Urothelium cell line (cell line): Measurements from ENCODE around the gene STON1.
A peak's percentile ranks its signal among the peaks of the same experiment; 100 is the strongest.
"Not testable (repeated sequence)": the region's sequence is repeated elsewhere in the genome, so short reads cannot be mapped to it uniquely, and the experiment has no call there.

Experiments
- DNase-seq: peaks from one replicate; pipeline ENCODE4 v3.0.0; 2011; ENCODE audit warnings: low spot score, mixed read lengths
- FAIRE-seq: peaks from 2 replicates; lab custom pipeline; 2011; peaks lifted over from hg19 to GRCh38; lab: Jason Lieb, UNC

The STON1 gene, protein sequence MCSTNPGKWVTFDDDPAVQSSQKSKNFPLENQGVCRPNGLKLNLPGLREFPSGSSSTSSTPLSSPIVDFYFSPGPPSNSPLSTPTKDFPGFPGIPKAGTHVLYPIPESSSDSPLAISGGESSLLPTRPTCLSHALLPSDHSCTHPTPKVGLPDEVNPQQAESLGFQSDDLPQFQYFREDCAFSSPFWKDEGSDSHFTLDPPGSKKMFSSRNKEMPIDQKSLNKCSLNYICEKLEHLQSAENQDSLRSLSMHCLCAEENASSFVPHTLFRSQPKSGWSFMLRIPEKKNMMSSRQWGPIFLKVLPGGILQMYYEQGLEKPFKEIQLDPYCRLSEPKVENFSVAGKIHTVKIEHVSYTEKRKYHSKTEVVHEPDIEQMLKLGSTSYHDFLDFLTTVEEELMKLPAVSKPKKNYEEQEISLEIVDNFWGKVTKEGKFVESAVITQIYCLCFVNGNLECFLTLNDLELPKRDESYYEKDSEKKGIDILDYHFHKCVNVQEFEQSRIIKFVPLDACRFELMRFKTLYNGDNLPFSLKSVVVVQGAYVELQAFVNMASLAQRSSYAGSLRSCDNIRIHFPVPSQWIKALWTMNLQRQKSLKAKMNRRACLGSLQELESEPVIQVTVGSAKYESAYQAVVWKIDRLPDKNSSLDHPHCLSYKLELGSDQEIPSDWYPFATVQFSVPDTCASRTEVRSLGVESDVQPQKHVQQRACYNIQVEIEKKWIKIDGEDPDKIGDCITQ

DNA sequence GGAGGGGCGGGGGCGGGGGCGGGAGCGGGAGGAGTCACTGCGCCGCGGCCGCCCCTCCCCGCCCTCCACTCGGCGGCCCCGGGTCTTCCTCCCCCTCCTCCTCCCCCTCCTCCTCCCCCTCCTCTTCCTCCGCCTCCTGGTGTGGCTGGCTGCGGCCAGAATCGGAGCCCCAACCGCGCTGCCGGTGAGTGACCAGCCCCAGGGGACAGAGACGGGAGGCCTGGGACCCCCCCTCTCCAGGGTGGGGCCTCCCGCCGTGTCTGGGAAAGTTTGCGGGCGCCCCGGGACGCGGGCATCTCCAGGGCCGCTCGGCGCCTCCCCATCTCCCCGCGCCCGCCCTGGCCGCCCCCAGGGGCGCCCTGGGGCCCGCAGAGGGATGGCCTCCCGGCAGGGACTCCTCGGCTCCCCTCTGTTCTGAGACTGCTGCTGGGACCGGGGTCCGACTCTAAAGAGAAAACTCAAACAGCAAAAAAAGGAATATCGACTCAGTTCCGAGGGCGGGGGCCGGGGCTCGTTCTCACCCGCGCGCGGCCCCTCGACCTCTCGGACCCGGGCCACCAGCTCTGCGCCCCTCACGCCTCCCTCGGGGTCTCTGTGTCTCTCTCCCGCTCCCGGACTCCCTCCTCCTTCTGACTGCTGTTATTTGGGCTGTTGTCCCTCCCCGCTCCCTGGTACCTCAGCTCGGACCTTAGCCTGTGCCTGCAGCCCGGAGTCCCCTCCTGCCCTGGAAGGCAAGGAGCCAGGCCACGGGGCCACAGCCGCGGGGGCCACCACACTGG is at the start of gene STON1:
Gene STON1 (plus strand): TSS at position 122 of the 779 bp plus-strand sequence. CDS start 50,480 bp downstream, outside the sequence.
- FAIRE-seq (no peak), DNase-seq (peak; percentile 86)

- DNase-seq (no peak), FAIRE-seq (no peak)
Measured at GRCh38 chr2:48480526-48480925, 49.4 kb upstream of the STON1 start.

- FAIRE-seq (no peak), DNase-seq (no peak)
Measured at GRCh38 chr2:48482313-48482712, 47.6 kb upstream of the STON1 start.

DNA sequence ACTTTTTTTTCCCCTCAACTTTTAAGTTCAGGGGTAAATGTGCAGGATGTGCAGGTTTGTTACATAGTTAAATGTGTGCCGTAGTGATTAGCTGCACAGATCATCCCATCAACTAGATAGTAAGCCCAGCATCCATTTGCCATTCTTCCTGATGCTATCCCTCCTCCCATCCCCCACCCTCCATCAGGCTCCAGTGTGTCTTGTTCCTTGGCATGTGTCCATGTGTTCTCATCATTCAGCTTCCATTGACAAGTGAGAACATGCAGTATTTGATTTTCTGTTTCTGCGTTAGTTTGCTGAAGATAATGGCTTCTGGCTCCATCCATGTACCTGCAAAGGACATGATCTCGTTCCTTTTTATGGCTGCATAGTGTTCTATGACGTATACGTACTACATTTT is 47.2 kb upstream of the STON1 start:
- FAIRE-seq (no peak), DNase-seq (no peak)

DNA sequence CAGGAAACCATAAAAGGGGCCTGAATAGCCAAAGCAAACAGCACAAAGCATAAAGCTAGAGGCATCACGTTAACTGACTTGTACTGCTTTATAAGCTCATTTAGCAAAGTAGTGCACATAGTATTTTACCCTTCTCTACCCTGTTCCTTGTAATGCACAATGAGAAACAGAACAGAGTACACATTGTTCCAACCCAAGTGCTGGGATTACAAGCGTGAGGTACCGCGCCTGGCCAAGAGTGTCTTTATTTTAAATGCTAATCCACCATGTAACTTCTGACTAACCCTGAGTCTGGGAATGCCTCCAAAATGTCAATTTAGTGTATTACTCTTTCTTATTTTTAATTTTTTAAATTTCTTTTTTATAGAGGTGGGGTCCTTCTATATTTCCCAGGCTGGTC is 46.4 kb upstream of the STON1 start:
- DNase-seq, result no peak
- FAIRE-seq, result no peak

DNA sequence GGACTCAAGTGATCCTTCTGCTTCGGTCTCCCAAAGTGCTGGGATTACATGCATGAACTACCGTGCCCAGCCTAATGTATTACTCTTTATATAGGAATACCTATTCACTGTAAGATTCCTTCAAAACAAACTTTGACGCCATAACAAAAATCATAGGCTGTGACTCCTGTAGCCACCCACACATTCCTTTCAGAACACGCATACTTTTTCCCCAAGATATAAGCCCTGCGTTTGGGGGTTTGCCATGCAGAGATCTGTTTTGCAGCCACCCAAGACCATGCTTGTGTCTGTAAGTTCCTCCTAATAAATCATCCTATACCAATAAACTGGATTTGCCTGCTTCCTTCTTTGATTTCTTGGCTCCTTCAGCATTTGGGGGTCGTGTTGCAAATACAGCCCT is 46.0 kb upstream of the STON1 start:
- DNase-seq (no peak), FAIRE-seq (no peak)

DNA sequence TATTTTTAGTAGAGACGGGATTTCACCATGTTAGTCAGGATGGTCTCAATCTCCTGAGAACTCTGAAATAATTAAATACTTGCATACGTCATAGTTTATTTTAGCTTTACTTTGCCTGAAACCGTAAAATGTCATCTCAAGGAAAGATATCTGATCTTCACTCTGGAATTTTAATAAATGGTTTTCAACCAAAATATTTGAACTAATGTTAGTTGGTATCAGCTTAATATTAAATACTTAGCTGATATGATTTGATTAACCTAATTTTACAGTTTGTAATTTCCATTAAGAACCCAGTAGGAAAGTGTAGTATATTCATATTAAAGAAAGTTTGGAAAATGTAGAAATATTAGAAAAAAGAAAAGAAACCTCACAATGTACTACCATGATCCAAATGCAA is 41.4 kb upstream of the STON1 start:
- DNase-seq (no peak), FAIRE-seq (no peak)

- no peak for FAIRE-seq
Measured at GRCh38 chr2:48496849-48497248, 33.1 kb upstream of the STON1 start.

GRCh38 chr2:48504647-48505327 is 25.2 kb upstream of the STON1 start:
- DNase-seq (peak; percentile 34), FAIRE-seq (no peak)

More at GRCh38 chr2:48496849-48497248, 33.1 kb upstream of the STON1 start:
- no peak for DNase-seq

- FAIRE-seq, result no peak
Measured at GRCh38 chr2:48507111-48507510, 22.8 kb upstream of the STON1 start.

GRCh38 chr2:48508461-48509124 is 21.4 kb upstream of the STON1 start:
- DNase-seq (peak; percentile 42), FAIRE-seq (no peak)

More at GRCh38 chr2:48507111-48507510, 22.8 kb upstream of the STON1 start:
- DNase-seq, result no peak

DNA sequence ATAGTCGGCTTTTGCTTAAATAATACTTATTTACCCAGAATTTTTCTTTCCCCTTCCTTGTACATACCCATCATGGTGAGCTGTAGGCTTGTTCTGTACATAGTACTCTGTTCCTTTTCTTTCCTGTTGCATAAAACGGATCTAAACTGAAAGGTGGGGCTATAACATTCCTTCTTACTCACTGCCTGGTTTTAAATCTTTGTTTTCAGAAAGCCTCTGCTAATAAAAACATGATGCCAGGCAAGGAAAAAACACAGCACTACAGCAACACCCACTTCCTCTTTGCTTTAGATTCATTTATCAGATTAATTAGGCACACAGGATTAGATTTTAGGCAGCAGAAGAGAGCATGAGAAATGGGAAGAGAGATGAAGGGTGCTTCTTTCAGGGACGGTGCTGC is 19.6 kb upstream of the STON1 start:
- DNase-seq, result no peak
- no peak for FAIRE-seq

DNA sequence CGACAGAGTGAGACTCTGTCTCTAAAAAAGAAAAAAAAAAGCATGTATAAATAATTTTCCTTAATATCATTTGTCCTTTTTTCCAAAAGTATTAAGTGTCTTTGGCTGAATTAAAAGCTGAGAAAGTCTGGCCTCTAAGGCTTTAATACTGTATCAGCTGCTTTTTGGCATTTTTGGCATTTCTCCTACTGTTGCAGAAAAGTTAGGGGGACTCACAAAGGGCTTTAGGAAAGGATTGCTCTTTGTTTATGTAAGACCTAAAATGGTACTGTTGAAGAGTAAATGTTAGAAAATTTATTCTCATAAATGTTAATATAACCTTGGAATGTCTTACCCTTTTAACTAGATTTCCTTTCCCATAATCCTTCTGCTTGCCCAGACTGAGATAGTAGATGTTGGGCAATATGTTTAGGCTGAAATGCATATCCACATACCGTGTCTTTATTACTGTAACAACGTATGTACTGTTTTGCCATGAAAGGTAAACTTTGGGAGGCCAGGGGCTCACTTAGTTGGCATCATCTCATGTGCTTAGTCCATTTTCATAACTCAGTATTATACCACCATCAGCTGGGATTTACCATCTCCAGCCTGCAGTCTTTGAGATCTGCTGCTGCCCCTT is 18.0 kb upstream of the STON1 start:
- FAIRE-seq (no peak), DNase-seq (no peak)

- FAIRE-seq (no peak), DNase-seq (no peak)
Measured at GRCh38 chr2:48512571-48512970, 17.4 kb upstream of the STON1 start.

DNA sequence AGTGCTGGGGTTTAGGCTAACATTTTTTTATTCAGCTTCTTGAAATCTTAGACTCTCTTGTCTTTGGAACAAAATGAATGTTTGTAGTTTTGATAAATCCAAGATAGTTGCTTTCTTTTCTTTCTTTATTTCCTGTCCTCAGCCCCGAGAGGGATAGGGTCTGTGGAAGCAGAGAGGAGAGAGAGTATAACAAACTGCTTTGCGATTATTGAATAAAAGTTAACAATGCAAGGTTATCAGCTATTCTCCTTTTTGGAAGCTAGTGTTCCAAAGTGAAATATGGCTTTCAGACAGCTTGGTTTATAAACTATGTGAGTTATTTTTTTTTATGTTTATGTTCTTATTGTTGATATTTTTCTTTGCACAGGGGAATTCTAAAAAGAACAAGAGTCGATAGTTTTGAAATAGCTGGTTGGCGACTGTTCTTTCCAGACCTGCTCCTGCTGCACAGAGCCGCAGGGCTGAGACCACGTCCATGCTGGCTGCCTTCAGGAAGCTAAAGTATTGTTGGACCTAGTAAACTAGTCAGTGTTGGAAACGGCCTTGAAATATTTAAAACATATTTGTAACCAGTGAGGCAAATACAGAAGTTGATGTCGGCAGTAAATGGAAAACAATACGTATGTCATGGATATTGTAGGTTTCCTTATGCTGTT is 15.5 kb upstream of the STON1 start:
- DNase-seq (no peak), FAIRE-seq (no peak)

- no peak for DNase-seq
- no peak for FAIRE-seq
Measured at GRCh38 chr2:48515513-48515985, 14.4 kb upstream of the STON1 start.

- FAIRE-seq, result no peak
- no peak for DNase-seq
Measured at GRCh38 chr2:48519593-48519992, 10.4 kb upstream of the STON1 start.

DNA sequence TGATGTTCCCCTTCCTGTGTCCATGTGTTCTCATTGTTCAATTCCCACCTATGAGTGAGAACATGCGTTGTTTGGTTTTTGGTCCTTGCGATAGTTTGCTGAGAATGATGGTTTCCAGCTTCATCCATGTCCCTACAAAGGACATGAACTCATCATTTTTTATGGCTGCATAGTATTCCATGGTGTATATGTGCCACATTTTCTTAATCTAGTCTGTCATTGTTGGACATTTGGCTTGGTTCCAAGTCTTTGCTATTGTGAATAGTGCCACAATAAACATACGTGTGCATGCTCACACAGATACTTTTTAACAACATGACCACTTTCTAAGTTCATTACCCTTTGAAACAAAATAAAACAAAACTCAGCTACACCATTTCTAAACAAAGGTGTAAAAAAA is 5.2 kb upstream of the STON1 start:
- not testable (repeated sequence) for FAIRE-seq, DNase-seq
